Activated gamma-delta T cell treated with anti-CD3 and anti-CD28 coated beads, Interleukin-2, amount 50 U/mL, for 16 hours (primary cell): Measurements from ENCODE around the gene NAB1.

Experiments used
- DNase-seq: peaks from one replicate; pipeline ENCODE4 v3.0.0-alpha.2; 2020; ENCODE audit warnings: low read depth

Gene NAB1

GRCh38 chr2:190637281-190637734 is 11.6 kb upstream of the NAB1 start:
- no peak for DNase-seq

- DNase-seq, result no peak
Observed at GRCh38 chr2:190637903-190638618, 10.8 kb upstream of the NAB1 start.

GRCh38 chr2:190640117-190640516 is 8.8 kb upstream of the NAB1 start:
- no peak for DNase-seq

- DNase-seq, result no peak
Observed at GRCh38 chr2:190641469-190641868, 7.4 kb upstream of the NAB1 start.

GRCh38 chr2:190646780-190647522 is 1.9 kb upstream of the NAB1 start:
- DNase-seq, result no peak

GRCh38 chr2:190648289-190649034 is 421 bp upstream of the NAB1 start:
- DNase-seq, result peak; percentile 82

GRCh38 chr2:190649798-190650390 is 1.0 kb downstream of the NAB1 start:
- no peak for DNase-seq

GRCh38 chr2:190651413-190651812 is 2.5 kb downstream of the NAB1 start:
- DNase-seq, result no peak

GRCh38 chr2:190653231-190653630 is 4.3 kb downstream of the NAB1 start:
- no peak for DNase-seq

- no peak for DNase-seq
Observed at GRCh38 chr2:190653931-190654330, 5.0 kb downstream of the NAB1 start.

GRCh38 chr2:190655113-190655512 is 6.2 kb downstream of the NAB1 start:
- DNase-seq, result no peak

- DNase-seq, result no peak
Observed at GRCh38 chr2:190655570-190655969, 6.7 kb downstream of the NAB1 start.

- no peak for DNase-seq
Observed at GRCh38 chr2:190656301-190656700, 7.4 kb downstream of the NAB1 start.

GRCh38 chr2:190657474-190658255 is 8.8 kb downstream of the NAB1 start:
- DNase-seq, result no peak

GRCh38 chr2:190659553-190659952 is 10.7 kb downstream of the NAB1 start:
- DNase-seq, result no peak

GRCh38 chr2:190662754-190663153 is 13.9 kb downstream of the NAB1 start:
- no peak for DNase-seq

GRCh38 chr2:190663348-190663747 is 14.5 kb downstream of the NAB1 start:
- DNase-seq, result no peak

GRCh38 chr2:190663839-190664238 is 15.0 kb downstream of the NAB1 start:
- no peak for DNase-seq

GRCh38 chr2:190664240-190664639 is 15.4 kb downstream of the NAB1 start:
- no peak for DNase-seq

- DNase-seq, result no peak
Observed at GRCh38 chr2:190666895-190667294, 18.0 kb downstream of the NAB1 start.

GRCh38 chr2:190668892-190669291 is 20.0 kb downstream of the NAB1 start:
- DNase-seq, result no peak
